H9 (cell line): ENCODE results near the gene TPPP. TPM values are rescaled to one million over a fixed set of nuclear protein-coding genes. Genes with fewer than 3 reads are reported as not detected.

Experiments
- DNase-seq: peaks from one replicate; pipeline ENCODE4 v3.0.0-alpha.2; 2017
- H2AFZ ChIP-seq: one replicate; pipeline ENCODE4 v1.6.1; 2013; ENCODE audit warnings: mild to moderate bottlenecking, low read length, control low read depth, moderate library complexity
- H2AK5ac ChIP-seq: 2 replicates; pipeline ENCODE4 v1.6.1; 2013; ENCODE audit warnings: low read length, control low read depth, mixed read lengths; ENCODE audit not compliant: insufficient read length
- H2BK120ac ChIP-seq: one replicate; pipeline ENCODE4 v1.6.1; 2013; ENCODE audit warnings: low read depth, mild to moderate bottlenecking, low read length, control low read depth, inconsistent platforms; ENCODE audit not compliant: poor library complexity, severe bottlenecking
- H2BK12ac ChIP-seq: 2 replicates; pipeline ENCODE4 v1.6.1; 2013; ENCODE audit warnings: low read length, control low read depth, mixed read lengths, low read depth; ENCODE audit not compliant: insufficient read length
- H2BK15ac ChIP-seq: 2 replicates; pipeline ENCODE4 v1.6.1; 2013; ENCODE audit warnings: low read depth, low read length, control low read depth
- H2BK20ac ChIP-seq: one replicate; pipeline ENCODE4 v1.6.1; 2013; ENCODE audit warnings: low read depth, mild to moderate bottlenecking, low read length, control low read depth, inconsistent platforms; ENCODE audit not compliant: poor library complexity, severe bottlenecking
- H2BK5ac ChIP-seq: 2 replicates; pipeline ENCODE4 v1.6.1; 2013; ENCODE audit warnings: low read length, control low read depth, mixed read lengths; ENCODE audit not compliant: insufficient read length
- H3K14ac ChIP-seq: 2 replicates; pipeline ENCODE4 v1.6.1; 2013; ENCODE audit warnings: low read length, control low read depth; ENCODE audit not compliant: insufficient read depth
- H3K18ac ChIP-seq: 2 replicates; pipeline ENCODE4 v1.6.1; 2013; ENCODE audit warnings: low read depth, mild to moderate bottlenecking, mixed read lengths, low read length, control low read depth; ENCODE audit not compliant: insufficient read length
- H3K23ac ChIP-seq: 2 replicates; pipeline ENCODE4 v1.6.1; 2013; ENCODE audit warnings: low read length, control low read depth, mixed read lengths, low read depth; ENCODE audit not compliant: insufficient read length
- H3K23me2 ChIP-seq: 2 replicates; pipeline ENCODE4 v1.6.1; 2013; ENCODE audit warnings: low read depth, mild to moderate bottlenecking, mixed read lengths, low read length, control low read depth; ENCODE audit not compliant: insufficient read length, poor library complexity, severe bottlenecking
- H3K27ac ChIP-seq: 2 replicates; pipeline ENCODE4 v1.5.1; 2013; ENCODE audit warnings: low read length, control low read depth, mixed read lengths, low read depth; ENCODE audit not compliant: insufficient read length
- H3K27me3 ChIP-seq: 2 replicates; pipeline ENCODE4 v1.6.1; 2013; ENCODE audit warnings: low read length, control low read depth, inconsistent platforms; ENCODE audit not compliant: insufficient read depth
- H3K4ac ChIP-seq: 2 replicates; pipeline ENCODE4 v1.6.1; 2013; ENCODE audit warnings: low read depth, mild to moderate bottlenecking, control low read depth, inconsistent platforms, low read length, moderate library complexity
- H3K4me1 ChIP-seq: 2 replicates; pipeline ENCODE4 v1.6.1; 2013; ENCODE audit warnings: low read length, control low read depth, inconsistent platforms; ENCODE audit not compliant: insufficient read depth
- H3K4me2 ChIP-seq: 2 replicates; pipeline ENCODE4 v1.6.1; 2013; ENCODE audit warnings: low read length, control low read depth, mixed read lengths; ENCODE audit not compliant: insufficient read length, insufficient read depth
- H3K56ac ChIP-seq: 2 replicates; pipeline ENCODE4 v1.6.1; 2013; ENCODE audit warnings: low read depth, mild to moderate bottlenecking, mixed read lengths, low read length, control low read depth; ENCODE audit not compliant: insufficient read length
- H3K79me1 ChIP-seq: 2 replicates; pipeline ENCODE4 v1.6.1; 2013; ENCODE audit warnings: low read depth, mild to moderate bottlenecking, moderate library complexity, low read length, control low read depth, inconsistent platforms; ENCODE audit not compliant: insufficient read depth, poor library complexity, severe bottlenecking
- H3K79me2 ChIP-seq: 2 replicates; pipeline ENCODE4 v1.6.1; 2013; ENCODE audit warnings: low read length, control low read depth, inconsistent platforms; ENCODE audit not compliant: insufficient read depth
- H3K9ac ChIP-seq: 2 replicates; pipeline ENCODE4 v1.6.1; 2013; ENCODE audit warnings: low read length, control low read depth, mixed read lengths; ENCODE audit not compliant: insufficient read length; ENCODE audit errors: extremely low read depth
- H3K9me3 ChIP-seq: one replicate; pipeline ENCODE4 v1.6.1; 2013; ENCODE audit warnings: low read depth, low read length, inconsistent platforms; ENCODE audit not compliant: control insufficient read depth
- H3T11ph ChIP-seq: one replicate; pipeline ENCODE4 v1.6.1; 2013; ENCODE audit warnings: mild to moderate bottlenecking, low read length, control low read depth, inconsistent platforms
- H4K20me1 ChIP-seq: one replicate; pipeline ENCODE4 v1.6.1; 2013; ENCODE audit not compliant: control insufficient read depth, insufficient read length, insufficient read depth
- H4K5ac ChIP-seq: 2 replicates; pipeline ENCODE4 v1.6.1; 2013; ENCODE audit warnings: low read depth, mild to moderate bottlenecking, mixed read lengths, low read length, control low read depth; ENCODE audit not compliant: insufficient read length
- H4K8ac ChIP-seq: replicated peaks from 2 replicates; pipeline ENCODE4 v1.6.1; 2013; ENCODE audit warnings: low read length, control low read depth, mixed read lengths, low read depth; ENCODE audit not compliant: insufficient read length
- H4K91ac ChIP-seq: 2 replicates; pipeline ENCODE4 v1.6.1; 2013; ENCODE audit warnings: low read depth, mild to moderate bottlenecking, moderate library complexity, mixed read lengths, low read length, control low read depth; ENCODE audit not compliant: insufficient read length
- H3K27ac Mint-ChIP-seq, 3 experiments: 2 replicates in 2 of 3; 3 replicates in 1 of 3; pipeline ENCODE4 v1.8.0; 2020 to 2021; ENCODE audit warnings: mixed read lengths in 3 of 3, mild to moderate bottlenecking in 1 of 3, moderate library complexity in 1 of 3
- H3K27me3 Mint-ChIP-seq: 2 replicates; pipeline ENCODE4 v1.8.0; 2021; ENCODE audit warnings: low read depth, mild to moderate bottlenecking, moderate library complexity, mixed read lengths
- H3K36me3 Mint-ChIP-seq, 3 experiments: 2 replicates in 2 of 3; 3 replicates in 1 of 3; pipeline ENCODE4 v1.8.0; 2020 to 2021; ENCODE audit warnings: low read depth in 3 of 3, mixed read lengths in 3 of 3; ENCODE audit not compliant: insufficient read depth in 1 of 3
- H3K4me1 Mint-ChIP-seq, 2 experiments: 2 replicates each; pipeline ENCODE4 v1.8.0; 2020; ENCODE audit warnings: mixed read lengths in 2 of 2
- H3K4me3 Mint-ChIP-seq, 2 experiments: 2 replicates in 1 of 2; 3 replicates in 1 of 2; pipeline ENCODE4 v1.8.0; 2020 to 2021; ENCODE audit warnings: mild to moderate bottlenecking in 2 of 2, mixed read lengths in 2 of 2, moderate library complexity in 1 of 2
- H3K9me3 Mint-ChIP-seq, 2 experiments: 2 replicates in 1 of 2; 3 replicates in 1 of 2; pipeline ENCODE4 v1.8.0; 2020; ENCODE audit warnings: mild to moderate bottlenecking in 2 of 2, mixed read lengths in 2 of 2, moderate library complexity in 1 of 2
- CTCF ChIP-seq: fragments of 200-600 bp; sonication (generic); conservative IDR thresholded peaks from 3 replicates; pipeline ENCODE4 v1.8.0; 2021; ENCODE audit warnings: antibody characterized with exemption, mild to moderate bottlenecking
- WGBS: extraction: QIAGEN DNeasy Blood & Tissue Kit; methylation state at CpG from one replicate; pipeline ENCODE4 v1.1.7; 2013; ENCODE audit warnings: missing lambda C conversion rate, low lambda C conversion rate, mixed read lengths; ENCODE audit not compliant: insufficient read length; ENCODE audit errors: extremely low coverage; 5-methylcytosine and 5-hydroxymethylcytosine counted together
- total RNA-seq: library from RNA; stranded (reverse); gene quantifications from 2 replicates; pipeline ENCODE4 v1.2.1, GENCODE V29; 2021

The TPPP gene
- total RNA-seq, 1 experiment from 2014 or later: 0.44 TPM

GRCh38 chr5:620152-620551, 73.0 kb downstream of the TPPP start:
- Histone ChIP-seq H3K4me2 (no peak overlapping the region), H3T11ph (no peak overlapping the region), H2BK20ac (no peak overlapping the region), H2BK5ac (no peak overlapping the region), H4K20me1 (no peaks in the 10 kb centered on the region), H3K18ac (no peak overlapping the region), H3K27ac (no peak overlapping the region), H4K91ac (no peak overlapping the region), H3K9ac (no peak overlapping the region), H3K14ac (no peak overlapping the region), H4K8ac (no peak overlapping the region), H3K79me1 (peaks cover 6% of the 10 kb centered on the region), H3K9me3 (no peaks in the 10 kb centered on the region), H3K23ac (no peak overlapping the region), H4K5ac (no peak overlapping the region), H2AFZ (no peak overlapping the region), H3K23me2 (no peaks in the 10 kb centered on the region), H3K56ac (no peak overlapping the region), H2BK15ac (no peak overlapping the region), H2BK120ac (no peak overlapping the region), H3K79me2 (peaks cover 11% of the 10 kb centered on the region; the same call in 1 of the 2 replicates), H3K4ac (no peak overlapping the region), H3K4me1 (no peaks in the 10 kb centered on the region), H2BK12ac (no peak overlapping the region), H3K27me3 (no peaks in the 10 kb centered on the region), H2AK5ac (no peak overlapping the region)
- no peak for DNase-seq
- Mint-ChIP-seq H3K9me3 (peaks cover 0 to 2% of the 10 kb centered on the region in 2 experiments; a peak in 2 of 5 replicates), H3K36me3 (peaks cover 40 to 76% (median 73%) of the 10 kb centered on the region in 3 experiments; a peak in 6 of 7 replicates), H3K4me1 (no peaks in the 10 kb centered on the region; a peak in 1 of 4 replicates), H3K4me3 (no peak overlapping the region), H3K27ac (no peak overlapping the region), H3K27me3 (peaks cover 1% of the 10 kb centered on the region; the same call in 1 of the 2 replicates)
- TF ChIP-seq CTCF: no peak
- no CpG with 5 or more reads among the region's 20 CpGs for WGBS
